Stimulated activated CD8-positive, alpha-beta memory T cell treated with anti-CD3 and anti-CD28 coated beads, Interleukin-7, amount 100 ng/mL, for 4 hours (primary cell): ENCODE data around the gene KPNA6.

Source experiments
- DNase-seq, 2 donors: peaks; one replicate each; pipeline ENCODE4 v3.0.0-alpha.2; 2020; ENCODE audit warnings: low read depth in 2 of 2

The KPNA6 gene

DNA sequence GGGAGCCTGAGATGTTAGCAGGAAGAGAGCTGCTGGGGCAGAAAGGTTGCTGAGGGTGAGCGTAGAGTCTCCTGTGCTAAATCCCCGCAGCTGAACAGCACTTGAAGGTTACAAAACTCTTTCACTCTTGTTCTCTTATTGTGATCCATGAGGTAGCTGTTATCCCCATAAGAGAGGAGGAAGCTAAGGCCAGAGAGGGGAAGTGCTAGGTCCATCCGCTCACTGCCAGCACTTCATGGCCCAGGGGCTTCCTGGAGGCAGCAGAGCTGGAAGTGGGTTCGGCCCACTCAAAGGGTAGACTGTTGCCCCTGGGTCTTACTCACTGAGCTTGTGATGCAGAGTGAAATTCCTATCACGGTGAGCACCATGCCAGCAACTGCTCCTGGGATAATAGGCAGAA is 108.7 kb downstream of the KPNA6 start:
- no peak for DNase-seq

- no peak for DNase-seq
Observed at GRCh38 chr1:32219022-32219421, 111.2 kb downstream of the KPNA6 start.

DNA sequence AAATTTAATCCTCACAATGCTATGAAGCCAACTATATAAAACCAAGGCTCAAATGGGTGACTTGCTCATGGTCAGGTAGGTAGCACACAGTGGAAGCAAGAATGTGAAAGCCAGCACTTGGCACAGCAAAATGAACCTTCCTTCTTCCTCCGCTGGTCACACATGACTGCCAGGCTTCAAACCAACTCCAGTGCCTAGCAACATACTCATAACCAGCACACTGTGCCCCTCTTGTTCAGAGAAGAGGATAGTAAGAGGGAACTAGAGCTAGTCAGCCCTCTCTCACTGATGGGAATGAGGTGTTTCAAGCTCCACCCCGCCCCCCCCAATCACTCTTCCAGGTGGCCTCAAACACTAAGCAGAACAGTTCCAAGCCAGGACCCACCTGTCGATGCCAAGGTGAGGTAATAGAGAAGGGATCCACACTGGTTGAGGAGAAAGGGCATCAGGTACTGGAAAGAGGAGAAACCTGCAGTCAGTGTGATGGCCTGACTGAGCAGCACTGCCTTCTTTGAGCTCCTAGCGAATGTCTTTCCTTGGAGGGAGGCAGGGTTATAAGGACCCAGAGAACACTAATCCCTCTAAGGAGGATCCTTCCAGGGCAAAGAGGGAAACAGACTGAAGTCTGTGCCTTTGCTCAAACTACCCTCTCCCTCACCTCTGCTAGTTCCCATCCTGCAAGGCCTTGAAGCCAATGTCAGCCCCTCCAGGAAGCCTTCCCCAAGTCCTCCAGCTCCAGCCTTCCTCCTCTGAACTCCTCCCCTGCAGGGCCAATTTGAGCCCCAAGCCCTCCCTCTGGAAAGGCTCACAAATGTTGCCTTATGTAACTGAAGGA is 113.1 kb downstream of the KPNA6 start:
- no peak for DNase-seq

- DNase-seq, result no peak
Observed at GRCh38 chr1:32221581-32221979, 113.7 kb downstream of the KPNA6 start.

GRCh38 chr1:32221980-32222755 is 114.3 kb downstream of the KPNA6 start, which contains the start of the genes EIF3I and TMEM234:
EIF3I (plus strand) TSS chr1:32222407; CDS start chr1:32222442, 35 bp downstream.
TMEM234 (minus strand) TSS chr1:32222353; CDS start chr1:32222322, 31 bp downstream.
- DNase-seq, result peak; percentile 89

GRCh38 chr1:32223683-32224082 is 115.8 kb downstream of the KPNA6 start:
- DNase-seq, result no peak

GRCh38 chr1:32224285-32224684 is 116.4 kb downstream of the KPNA6 start:
- DNase-seq, result no peak
